Measurements from ENCODE around the gene CCDC40. TPM values are rescaled to one million over a fixed set of nuclear protein-coding genes. Genes with fewer than 3 reads are reported as not detected.

Gene CCDC40
- total and polyA plus RNA-seq, 3 experiments from 2014 or later = 3.6 to 4.3 TPM; not detected in 1

- ChIA-PET POLR2A (no interaction called here), CTCF (no interaction called here)
- Mint-ChIP-seq H3K36me3 (no peaks in the 10 kb centered on the region), H3K4me3 (no peak overlapping the region), H3K27ac (no peak overlapping the region), H3K4me1 (peaks cover 0 to 8% (median 0%) of the 10 kb centered on the region in 3 donors), H3K9me3 (peaks cover 0 to 3% (median 0%) of the 10 kb centered on the region in 5 donors), H3K27me3 (peaks cover 0 to 2% of the 10 kb centered on the region in 2 donors)
- Histone ChIP-seq H3K4me3 (ENCODE audit: low read length) (no peak overlapping the region), H3K27ac (ENCODE audit: low read depth, low read length) (no peak overlapping the region), H3K9me3 (ENCODE audit: low read length) (no peaks in the 10 kb centered on the region), H3K36me3 (ENCODE audit: insufficient read depth, low read length) (no peaks in the 10 kb centered on the region), H3K4me1 (ENCODE audit: insufficient read depth, low read length) (no peaks in the 10 kb centered on the region), H3K27me3 (ENCODE audit: insufficient read depth, low read length, poor library complexity, severe bottlenecking) (no peaks in the 10 kb centered on the region)
- DNase-seq = no peak
Measured at GRCh38 chr17:80118601-80119270, 82.3 kb downstream of the CCDC40 start.

DNA sequence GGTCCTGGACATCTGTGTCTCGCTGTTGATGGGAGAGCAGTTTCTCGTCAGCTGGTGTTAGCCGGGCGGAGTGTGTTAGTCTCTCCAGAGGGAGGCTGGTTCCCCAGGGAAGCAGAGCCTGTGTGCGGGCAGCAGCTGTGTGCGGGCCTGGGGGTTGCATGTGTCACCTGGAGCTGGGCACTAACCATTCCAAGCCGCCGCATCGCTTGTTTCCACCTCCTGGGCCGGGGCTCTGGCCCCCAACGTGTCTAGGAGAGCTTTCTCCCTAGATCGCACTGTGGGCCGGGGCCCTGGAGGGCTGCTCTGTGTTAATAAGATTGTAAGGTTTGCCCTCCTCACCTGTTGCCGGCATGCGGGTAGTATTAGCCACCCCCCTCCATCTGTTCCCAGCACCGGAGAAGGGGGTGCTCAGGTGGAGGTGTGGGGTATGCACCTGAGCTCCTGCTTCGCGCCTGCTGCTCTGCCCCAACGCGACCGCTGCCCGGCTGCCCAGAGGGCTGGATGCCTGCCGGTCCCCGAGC, 82.9 kb downstream of the CCDC40 start:
- no peaks in the 10 kb centered on the region for H3K36me3 Mint-ChIP-seq
- H3K4me3 ChIP-seq (ENCODE audit: low read length) = no peak overlapping the region
- H3K27me3 ChIP-seq (ENCODE audit: insufficient read depth, low read length, poor library complexity, severe bottlenecking) = no peaks in the 10 kb centered on the region
- H3K27ac ChIP-seq (ENCODE audit: low read depth, low read length) = no peak overlapping the region
- no peaks in the 10 kb centered on the region for H3K36me3 ChIP-seq (ENCODE audit: insufficient read depth, low read length)
- ChIA-PET CTCF (no interaction called here), POLR2A (no interaction called here)
- no peaks in the 10 kb centered on the region for H3K9me3 ChIP-seq (ENCODE audit: low read length)
- peaks cover 0 to 3% (median 0%) of the 10 kb centered on the region in 5 donors for H3K9me3 Mint-ChIP-seq
- H3K4me1 Mint-ChIP-seq = peaks cover 0 to 7% (median 0%) of the 10 kb centered on the region in 3 donors
- H3K27ac Mint-ChIP-seq = no peak overlapping the region
- H3K27me3 Mint-ChIP-seq = peaks cover 0 to 2% of the 10 kb centered on the region in 2 donors
- no peaks in the 10 kb centered on the region for H3K4me1 ChIP-seq (ENCODE audit: insufficient read depth, low read length)
- no peak for DNase-seq
- H3K4me3 Mint-ChIP-seq = no peak overlapping the region

GRCh38 chr17:80119839-80120238, 83.4 kb downstream of the CCDC40 start:
- Histone ChIP-seq H3K9me3 (ENCODE audit: low read length) (no peaks in the 10 kb centered on the region), H3K27me3 (ENCODE audit: insufficient read depth, low read length, poor library complexity, severe bottlenecking) (no peaks in the 10 kb centered on the region), H3K4me1 (ENCODE audit: insufficient read depth, low read length) (no peaks in the 10 kb centered on the region), H3K27ac (ENCODE audit: low read depth, low read length) (no peak overlapping the region), H3K4me3 (ENCODE audit: low read length) (no peak overlapping the region), H3K36me3 (ENCODE audit: insufficient read depth, low read length) (no peaks in the 10 kb centered on the region)
- H3K27me3 Mint-ChIP-seq = peaks cover 0 to 2% of the 10 kb centered on the region in 2 donors
- H3K4me1 Mint-ChIP-seq = peaks cover 0 to 2% (median 0%) of the 10 kb centered on the region in 3 donors
- POLR2A ChIA-PET = no interaction called here
- peaks cover 0 to 3% (median 0%) of the 10 kb centered on the region in 5 donors for H3K9me3 Mint-ChIP-seq
- H3K36me3 Mint-ChIP-seq = no peaks in the 10 kb centered on the region
- H3K27ac Mint-ChIP-seq = no peak overlapping the region
- DNase-seq = no peak
- H3K4me3 Mint-ChIP-seq = no peak overlapping the region
- CTCF ChIA-PET = no interaction called here

- CTCF ChIA-PET = no interaction called here
- POLR2A ChIA-PET = no interaction called here
- no peaks in the 10 kb centered on the region for H3K4me1 Mint-ChIP-seq
Measured at GRCh38 chr17:80122026-80122575, 85.7 kb downstream of the CCDC40 start.

DNA sequence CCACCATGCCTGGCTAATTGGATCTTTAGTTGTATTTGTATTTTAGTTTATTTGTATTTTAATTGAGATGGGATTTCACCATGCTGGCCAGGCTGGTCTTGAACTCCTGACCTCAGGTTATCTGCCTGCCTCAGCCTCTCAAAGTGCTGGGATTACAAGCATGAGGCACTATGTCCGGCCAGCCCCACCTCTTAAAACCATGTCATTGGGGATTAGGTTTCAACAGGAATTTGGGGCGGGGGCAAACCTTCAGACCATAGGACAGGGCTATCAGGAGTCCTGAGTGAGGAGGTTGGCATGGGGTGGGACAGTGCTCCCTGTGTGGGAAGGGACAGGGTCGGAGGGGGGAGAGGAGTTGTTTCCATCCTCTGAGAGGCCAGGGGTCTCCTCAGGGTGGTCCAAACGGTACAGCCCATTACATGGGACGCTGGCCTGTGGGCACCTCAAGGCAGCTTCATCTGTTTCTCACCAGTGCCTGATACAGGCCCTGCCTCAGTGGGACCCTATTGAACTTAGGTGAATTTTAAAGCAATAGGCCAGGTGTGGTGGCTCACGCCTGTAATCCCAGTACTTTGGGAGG, 86.6 kb downstream of the CCDC40 start:
- Mint-ChIP-seq H3K9me3 (no peaks in the 10 kb centered on the region), H3K4me1 (no peaks in the 10 kb centered on the region), H3K4me3 (no peak overlapping the region), H3K27me3 (peaks cover 3 to 10% of the 10 kb centered on the region in 2 donors), H3K36me3 (no peaks in the 10 kb centered on the region), H3K27ac (no peak overlapping the region)
- no peak for DNase-seq
- Histone ChIP-seq H3K27me3 (ENCODE audit: insufficient read depth, low read length, poor library complexity, severe bottlenecking) (peaks cover 5% of the 10 kb centered on the region), H3K9me3 (ENCODE audit: low read length) (no peaks in the 10 kb centered on the region), H3K27ac (ENCODE audit: low read depth, low read length) (no peak overlapping the region), H3K4me3 (ENCODE audit: low read length) (no peak overlapping the region), H3K4me1 (ENCODE audit: insufficient read depth, low read length) (no peaks in the 10 kb centered on the region), H3K36me3 (ENCODE audit: insufficient read depth, low read length) (no peaks in the 10 kb centered on the region)
- ChIA-PET CTCF (no interaction called here), POLR2A (no interaction called here)

More at GRCh38 chr17:80122026-80122575, 85.7 kb downstream of the CCDC40 start:
- DNase-seq = no peak
- H3K9me3 Mint-ChIP-seq = no peaks in the 10 kb centered on the region
- H3K9me3 ChIP-seq (ENCODE audit: low read length) = no peaks in the 10 kb centered on the region
- H3K36me3 ChIP-seq (ENCODE audit: insufficient read depth, low read length) = no peaks in the 10 kb centered on the region
- H3K36me3 Mint-ChIP-seq = no peaks in the 10 kb centered on the region
- no peak overlapping the region for H3K4me3 ChIP-seq (ENCODE audit: low read length)
- H3K27ac ChIP-seq (ENCODE audit: low read depth, low read length) = no peak overlapping the region
- peaks cover 3 to 10% of the 10 kb centered on the region in 2 donors for H3K27me3 Mint-ChIP-seq
- H3K4me3 Mint-ChIP-seq = no peak overlapping the region
- no peak overlapping the region for H3K27ac Mint-ChIP-seq
- H3K27me3 ChIP-seq (ENCODE audit: insufficient read depth, low read length, poor library complexity, severe bottlenecking) = peaks cover 5% of the 10 kb centered on the region
- H3K4me1 ChIP-seq (ENCODE audit: insufficient read depth, low read length) = no peaks in the 10 kb centered on the region

GRCh38 chr17:80123791-80124190, 87.3 kb downstream of the CCDC40 start:
- H3K27ac ChIP-seq (ENCODE audit: low read depth, low read length) = no peak overlapping the region
- Mint-ChIP-seq H3K27me3 (peaks cover 5 to 10% of the 10 kb centered on the region in 2 donors), H3K27ac (no peak overlapping the region), H3K4me3 (no peak overlapping the region), H3K4me1 (no peaks in the 10 kb centered on the region), H3K9me3 (no peaks in the 10 kb centered on the region), H3K36me3 (no peaks in the 10 kb centered on the region)
- peaks cover 5% of the 10 kb centered on the region for H3K27me3 ChIP-seq (ENCODE audit: insufficient read depth, low read length, poor library complexity, severe bottlenecking)
- H3K4me1 ChIP-seq (ENCODE audit: insufficient read depth, low read length) = no peaks in the 10 kb centered on the region
- DNase-seq = no peak
- no peaks in the 10 kb centered on the region for H3K36me3 ChIP-seq (ENCODE audit: insufficient read depth, low read length)
- H3K4me3 ChIP-seq (ENCODE audit: low read length) = no peak overlapping the region
- ChIA-PET POLR2A (no interaction called here), CTCF (no interaction called here)
- H3K9me3 ChIP-seq (ENCODE audit: low read length) = no peaks in the 10 kb centered on the region

- Mint-ChIP-seq H3K4me3 (peak overlapping the region in 1 of 7 donors; percentile 13), H3K27me3 (peaks cover 5 to 10% of the 10 kb centered on the region in 2 donors), H3K36me3 (no peaks in the 10 kb centered on the region), H3K9me3 (no peaks in the 10 kb centered on the region), H3K4me1 (no peaks in the 10 kb centered on the region), H3K27ac (no peak overlapping the region)
- Histone ChIP-seq H3K27me3 (ENCODE audit: insufficient read depth, low read length, poor library complexity, severe bottlenecking) (peaks cover 5% of the 10 kb centered on the region), H3K4me1 (ENCODE audit: insufficient read depth, low read length) (no peaks in the 10 kb centered on the region), H3K36me3 (ENCODE audit: insufficient read depth, low read length) (no peaks in the 10 kb centered on the region), H3K4me3 (ENCODE audit: low read length) (no peak overlapping the region), H3K9me3 (ENCODE audit: low read length) (no peaks in the 10 kb centered on the region), H3K27ac (ENCODE audit: low read depth, low read length) (no peak overlapping the region)
- CTCF ChIA-PET = interaction anchor here (1.0 kb wide), 1 partner anchor 10 kb away, joined by 3 read pairs; no protein-coding TSS in a partner anchor
- no peak for DNase-seq
- POLR2A ChIA-PET = no interaction called here
Measured at GRCh38 chr17:80124351-80124981, 88.0 kb downstream of the CCDC40 start.

All from CD8-positive, alpha-beta memory T cell (primary cell).